Measurements from ENCODE around the gene ALOX12B. TPM values are rescaled to one million over a fixed set of nuclear protein-coding genes. Genes with fewer than 3 reads are reported as not detected.

Gene ALOX12B
- total RNA-seq, 1 experiment from 2014 or later: not detected

DNA sequence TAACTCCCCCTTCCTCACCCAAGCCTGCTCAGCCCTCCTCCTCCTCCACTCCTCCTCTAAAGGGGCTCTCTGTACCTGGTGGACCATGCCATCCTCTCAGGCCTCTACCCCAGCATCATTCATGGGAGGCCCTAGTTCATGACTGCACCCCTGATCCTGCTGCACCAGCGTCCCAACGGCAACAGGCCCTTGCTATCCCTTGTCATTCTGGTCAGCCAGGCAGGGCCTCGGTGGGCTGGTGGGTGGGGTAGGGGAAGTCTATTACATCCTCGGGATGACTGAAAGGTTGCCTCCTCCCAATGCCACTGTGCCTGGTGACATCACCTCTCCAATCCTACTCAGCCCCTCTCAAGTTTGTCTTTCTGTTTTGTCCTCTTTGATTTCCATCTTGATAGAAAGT, 19.7 kb downstream of the ALOX12B start:
- H3K27ac ChIP-seq: no peak overlapping the region
- H3K4me2 ChIP-seq: no peak overlapping the region
- no peaks in the 10 kb centered on the region for H3F3A ChIP-seq (ENCODE audit: insufficient read depth, low read depth)
- TF ChIP-seq EZH2 (IDR thresholded peaks at IDR 0.05; ENCODE audit: low read depth): no peak
- TF ChIP-seq, protein P1, sequence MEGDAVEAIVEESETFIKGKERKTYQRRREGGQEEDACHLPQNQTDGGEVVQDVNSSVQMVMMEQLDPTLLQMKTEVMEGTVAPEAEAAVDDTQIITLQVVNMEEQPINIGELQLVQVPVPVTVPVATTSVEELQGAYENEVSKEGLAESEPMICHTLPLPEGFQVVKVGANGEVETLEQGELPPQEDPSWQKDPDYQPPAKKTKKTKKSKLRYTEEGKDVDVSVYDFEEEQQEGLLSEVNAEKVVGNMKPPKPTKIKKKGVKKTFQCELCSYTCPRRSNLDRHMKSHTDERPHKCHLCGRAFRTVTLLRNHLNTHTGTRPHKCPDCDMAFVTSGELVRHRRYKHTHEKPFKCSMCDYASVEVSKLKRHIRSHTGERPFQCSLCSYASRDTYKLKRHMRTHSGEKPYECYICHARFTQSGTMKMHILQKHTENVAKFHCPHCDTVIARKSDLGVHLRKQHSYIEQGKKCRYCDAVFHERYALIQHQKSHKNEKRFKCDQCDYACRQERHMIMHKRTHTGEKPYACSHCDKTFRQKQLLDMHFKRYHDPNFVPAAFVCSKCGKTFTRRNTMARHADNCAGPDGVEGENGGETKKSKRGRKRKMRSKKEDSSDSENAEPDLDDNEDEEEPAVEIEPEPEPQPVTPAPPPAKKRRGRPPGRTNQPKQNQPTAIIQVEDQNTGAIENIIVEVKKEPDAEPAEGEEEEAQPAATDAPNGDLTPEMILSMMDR (conservative IDR thresholded peaks at IDR 0.05): no peak
- ChIA-PET CTCF (no interaction called here), POLR2A (ENCODE audit: unreplicated experiment) (no interaction called here)
- no peak overlapping the region for H3K4me3 ChIP-seq
- no peaks in the 10 kb centered on the region for H3K9me2 ChIP-seq (ENCODE audit: insufficient read depth)
- H2AFZ ChIP-seq: no peak overlapping the region
- BruUV-seq (replicated peaks): no TSS peak
- 0 out of 2 replicates have a peak, but pooled peaks cover 7% of the 10 kb centered on the region for H3K27me3 ChIP-seq (ENCODE audit: insufficient read depth, low read depth)
- DNase-seq: no peak
- no peaks in the 10 kb centered on the region for H3K4me1 ChIP-seq (replicated peaks; ENCODE audit: insufficient read depth)
- H3K79me2 ChIP-seq (ENCODE audit: low read depth): no peaks in the 10 kb centered on the region
- no peaks in the 10 kb centered on the region for H3K36me3 ChIP-seq (ENCODE audit: low read depth)
- intact Hi-C loops (cut with micrococcal nuclease; ENCODE audit: unreplicated experiment): loop anchor here (10.0 kb wide), 1 partner anchor 1457 kb away; no protein-coding TSS in a partner anchor
- no peaks in the 10 kb centered on the region for H3K9me3 ChIP-seq (ENCODE audit: insufficient read depth, low read depth)
- H4K20me1 ChIP-seq (ENCODE audit: insufficient read depth): no peaks in the 10 kb centered on the region

DNA sequence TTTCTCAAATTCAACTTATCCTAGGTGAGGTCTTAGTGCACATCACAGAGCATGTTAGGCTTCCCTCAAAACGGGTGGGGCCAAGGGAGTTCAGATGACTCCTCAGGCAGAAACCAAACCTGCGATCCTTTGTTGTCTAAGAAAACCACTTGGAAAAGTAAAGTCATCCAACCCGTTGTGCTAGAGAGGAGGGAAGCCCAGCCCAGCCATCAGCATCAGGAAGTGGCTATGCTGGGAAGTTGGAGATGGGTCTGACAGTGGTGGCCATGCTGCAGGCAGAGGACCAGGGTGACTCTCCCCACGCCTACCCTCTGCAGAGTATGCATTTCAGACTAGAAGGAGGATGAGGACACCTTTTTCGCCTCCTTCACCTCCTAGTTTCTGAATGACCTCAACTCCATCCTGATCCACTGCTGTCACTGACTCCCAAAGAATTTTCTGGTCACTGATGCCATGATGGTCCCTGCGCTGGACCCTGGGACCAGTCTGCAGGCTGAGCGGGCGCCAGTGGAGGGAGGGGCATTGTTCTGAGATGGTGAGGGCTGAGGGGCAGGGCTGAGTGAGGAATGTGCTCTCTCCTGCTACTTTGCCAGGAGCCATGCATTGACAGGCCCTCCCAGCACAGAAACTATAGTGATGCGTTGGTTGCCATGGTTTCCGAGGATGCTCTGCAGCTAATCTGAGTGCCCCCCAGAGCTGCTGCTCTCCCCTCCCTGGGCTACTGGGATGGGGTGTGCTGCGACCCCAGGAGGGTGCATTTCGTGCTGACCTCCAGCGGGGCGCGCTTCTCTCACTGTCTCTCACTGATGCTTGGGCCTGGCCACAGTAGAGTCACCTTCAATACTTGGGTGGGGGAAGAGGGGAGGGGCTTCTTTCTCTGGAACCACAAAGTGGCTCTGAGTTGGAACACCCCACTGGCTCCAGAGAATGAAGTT, 20.4 kb downstream of the ALOX12B start:
- Histone ChIP-seq H3K36me3 (ENCODE audit: low read depth) (no peaks in the 10 kb centered on the region), H4K20me1 (ENCODE audit: insufficient read depth) (no peaks in the 10 kb centered on the region), H3K4me2 (peak overlapping the region; percentile 13; the same call in 1 of the 2 replicates), H3K79me2 (ENCODE audit: low read depth) (no peaks in the 10 kb centered on the region), H3K27ac (no peak overlapping the region), H3K9me3 (ENCODE audit: insufficient read depth, low read depth) (no peaks in the 10 kb centered on the region), H3K27me3 (ENCODE audit: insufficient read depth, low read depth) (0 out of 2 replicates have a peak, but pooled peaks cover 10% of the 10 kb centered on the region), H3K9me2 (ENCODE audit: insufficient read depth) (no peaks in the 10 kb centered on the region), H3K4me1 (replicated peaks; ENCODE audit: insufficient read depth) (no peaks in the 10 kb centered on the region), H3F3A (ENCODE audit: insufficient read depth, low read depth) (no peaks in the 10 kb centered on the region), H3K4me3 (no peak overlapping the region), H2AFZ (no peak overlapping the region)
- intact Hi-C loops (cut with micrococcal nuclease; ENCODE audit: unreplicated experiment): loop anchor here (10.0 kb wide), 1 partner anchor 1458 kb away; no protein-coding TSS in a partner anchor
- BruUV-seq (replicated peaks): no TSS peak
- POLR2A ChIA-PET (ENCODE audit: unreplicated experiment): no interaction called here
- CTCF ChIA-PET: no interaction called here
- peak; percentile 35 to 47 for DNase-seq
- no peak for TF ChIP-seq EZH2 (IDR thresholded peaks at IDR 0.05; ENCODE audit: low read depth)
- TF ChIP-seq, protein P1 (conservative IDR thresholded peaks at IDR 0.05): no peak

DNA sequence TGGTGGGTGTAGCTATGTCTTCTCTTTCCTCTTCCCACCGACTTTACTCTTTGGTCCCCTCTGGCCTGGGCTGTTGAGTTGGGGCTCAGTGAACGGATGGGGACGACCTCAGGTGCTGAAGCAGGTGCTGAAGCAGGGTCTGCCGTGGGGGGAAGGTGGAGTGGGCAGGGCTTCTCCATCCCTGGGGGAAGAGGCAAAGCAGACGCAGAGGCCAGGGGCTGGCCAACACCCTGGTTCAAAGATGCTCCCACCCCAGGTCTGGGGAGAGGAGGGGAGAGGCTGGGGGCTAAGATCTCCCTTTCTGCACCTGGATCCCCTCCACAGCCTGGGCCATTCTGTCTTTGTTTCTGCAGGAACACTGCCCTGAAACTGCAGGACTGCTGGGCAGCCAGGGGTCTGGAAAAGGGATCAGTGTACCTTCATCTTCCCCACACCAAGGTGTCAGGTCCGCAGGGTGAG, 22.9 kb downstream of the ALOX12B start:
- H3K9me2 ChIP-seq (ENCODE audit: insufficient read depth): no peaks in the 10 kb centered on the region
- H3K36me3 ChIP-seq (ENCODE audit: low read depth): no peaks in the 10 kb centered on the region
- POLR2A ChIA-PET (ENCODE audit: unreplicated experiment): no interaction called here
- H3K27me3 ChIP-seq (ENCODE audit: insufficient read depth, low read depth): 0 out of 2 replicates have a peak, but pooled peaks cover 13% of the 10 kb centered on the region
- no peaks in the 10 kb centered on the region for H4K20me1 ChIP-seq (ENCODE audit: insufficient read depth)
- no peak overlapping the region for H3K27ac ChIP-seq
- H3K9me3 ChIP-seq (ENCODE audit: insufficient read depth, low read depth): no peaks in the 10 kb centered on the region
- H3K4me2 ChIP-seq: no peak overlapping the region
- CTCF ChIA-PET: no interaction called here
- H3F3A ChIP-seq (ENCODE audit: insufficient read depth, low read depth): no peaks in the 10 kb centered on the region
- no peak overlapping the region for H2AFZ ChIP-seq
- no peak for DNase-seq
- intact Hi-C loops (cut with micrococcal nuclease; ENCODE audit: unreplicated experiment): loop anchor here (5.0 to 10.0 kb wide), 4 partner anchors 238 to 1460 kb away; partner anchors contain the start of gene RPL26
- H3K4me1 ChIP-seq (replicated peaks; ENCODE audit: insufficient read depth): no peaks in the 10 kb centered on the region
- no TSS peak for BruUV-seq (replicated peaks)
- H3K4me3 ChIP-seq: no peak overlapping the region
- no peaks in the 10 kb centered on the region for H3K79me2 ChIP-seq (ENCODE audit: low read depth)
- TF ChIP-seq EZH2 (IDR thresholded peaks at IDR 0.05; ENCODE audit: low read depth): no peak
- TF ChIP-seq, protein P1 (conservative IDR thresholded peaks at IDR 0.05): no peak

Data from PC-9 (cell line).